OCI-LY7 (cell line): ENCODE data around the gene KCNIP4. TPM values are rescaled to one million over a fixed set of nuclear protein-coding genes. Genes with fewer than 3 reads are reported as not detected.

Source experiments
- BruUV-seq: library from RNA; stranded (reverse); fragments of 400-500 nt; replicated peaks from 2 replicates; lab custom pipeline; 2021; lab: Mats Ljungman, UMichigan
- CTCF ChIA-PET: fragments of 300-600 bp; sonication (Branson Sonifier 250); formaldehyde crosslinking; loops from one replicate; lab custom pipeline; 2022; ENCODE audit warnings: antibody characterized with exemption; ENCODE audit not compliant: unreplicated experiment; lab: Charles Lee
- POLR2A ChIA-PET: fragments of 300-600 bp; sonication (Branson Sonifier 250); formaldehyde crosslinking; loops from one replicate; lab custom pipeline; 2022; ENCODE audit warnings: antibody characterized with exemption; lab: Charles Lee
- DNase-seq: peaks from one replicate; pipeline ENCODE4 v3.0.0-alpha.2; 2015; ENCODE audit warnings: low spot score
- H2AFZ ChIP-seq: fragments of 200-600 bp; sonication (generic), shearing (Covaris generic); 2 replicates; pipeline ENCODE4 v1.6.1; 2014; ENCODE audit warnings: mild to moderate bottlenecking, antibody characterized with exemption, low read length, moderate library complexity
- H3K27ac ChIP-seq: fragments of 200-600 bp; sonication (generic); 2 replicates; pipeline ENCODE4 v1.5.1; 2014; ENCODE audit warnings: mixed run types, low read depth, mild to moderate bottlenecking, moderate library complexity, low read length, inconsistent platforms; ENCODE audit not compliant: poor library complexity, severe bottlenecking
- H3K36me3 ChIP-seq: fragments of 200-600 bp; sonication (generic); 2 replicates; pipeline ENCODE4 v1.6.1; 2014; ENCODE audit warnings: mild to moderate bottlenecking, antibody characterized with exemption, low read length, moderate library complexity, mixed read lengths; ENCODE audit not compliant: insufficient read depth
- H3K4me1 ChIP-seq: fragments of 200-600 bp; sonication (generic); 2 replicates; pipeline ENCODE4 v1.5.1; 2014; ENCODE audit warnings: mild to moderate bottlenecking, low read length; ENCODE audit not compliant: insufficient read depth, poor library complexity, severe bottlenecking
- H3K4me2 ChIP-seq: fragments of 200-600 bp; sonication (generic); 2 replicates; pipeline ENCODE4 v1.6.1; 2014; ENCODE audit warnings: mild to moderate bottlenecking, low read length
- H3K4me3 ChIP-seq: fragments of 200-600 bp; sonication (generic); 2 replicates; pipeline ENCODE4 v1.5.1; 2014; ENCODE audit warnings: mild to moderate bottlenecking, low read depth, low read length; ENCODE audit not compliant: poor library complexity, severe bottlenecking
- H3K79me2 ChIP-seq: fragments of 200-600 bp; sonication (generic); 2 replicates; pipeline ENCODE4 v1.6.1; 2016; ENCODE audit warnings: low read depth, mild to moderate bottlenecking, low read length, moderate library complexity, mixed read lengths; ENCODE audit not compliant: insufficient read depth
- H3K9me2 ChIP-seq: fragments of 200-600 bp; sonication (generic); 2 replicates; pipeline ENCODE4 v1.6.1; 2016; ENCODE audit warnings: mild to moderate bottlenecking, low read length, mixed read lengths; ENCODE audit not compliant: insufficient read depth
- H3K9me3 ChIP-seq: fragments of 200-600 bp; sonication (generic); 2 replicates; pipeline ENCODE4 v1.6.1; 2014; ENCODE audit warnings: mild to moderate bottlenecking, mixed run types, low read length, mixed read lengths
- H4K20me1 ChIP-seq: fragments of 200-600 bp; sonication (generic); 2 replicates; pipeline ENCODE4 v1.6.1; 2014; ENCODE audit warnings: mild to moderate bottlenecking, antibody characterized with exemption, low read length, moderate library complexity, mixed read lengths; ENCODE audit not compliant: insufficient read depth
- CTCF ChIP-seq: fragments of 200-600 bp; sonication (generic); conservative IDR thresholded peaks from 2 replicates; pipeline ENCODE4 v1.5.1; 2014; ENCODE audit warnings: mild to moderate bottlenecking, antibody characterized with exemption, low read length, moderate library complexity, mixed read lengths
- EZH2phosphoT487 ChIP-seq: fragments of 200-600 bp; sonication (generic); IDR thresholded peaks from 2 replicates; pipeline ENCODE4 v1.6.1; 2018; ENCODE audit warnings: low read depth, borderline replicate concordance, mild to moderate bottlenecking, mixed run types, antibody characterized with exemption, low read length, moderate library complexity, mixed read lengths
- intact Hi-C: fragments of 100-400 bp; cut with micrococcal nuclease; formaldehyde crosslinking; loops from one replicate; pipeline ENCODE4 v1.10.0; 2022; ENCODE audit not compliant: unreplicated experiment
- total RNA-seq, 2 experiments: library from RNA; depleted of rRNA in 1 of 2; stranded (reverse); fragments of >200 nt in 1 of 2; shearing (Covaris generic) in 1 of 2; gene quantifications; 2 replicates each; pipeline ENCODE4 v1.2.3, GENCODE V29; 2014 to 2022

KCNIP4 gene
- total RNA-seq, 2 experiments from 2014 or later, result not detected

GRCh38 chr4:21645776-21646175, 302.8 kb downstream of the KCNIP4 start:
- TF ChIP-seq CTCF, result no peak
- no peak for TF ChIP-seq EZH2phosphoT487
- H3K9me3 ChIP-seq, result no peaks in the 10 kb centered on the region

DNA sequence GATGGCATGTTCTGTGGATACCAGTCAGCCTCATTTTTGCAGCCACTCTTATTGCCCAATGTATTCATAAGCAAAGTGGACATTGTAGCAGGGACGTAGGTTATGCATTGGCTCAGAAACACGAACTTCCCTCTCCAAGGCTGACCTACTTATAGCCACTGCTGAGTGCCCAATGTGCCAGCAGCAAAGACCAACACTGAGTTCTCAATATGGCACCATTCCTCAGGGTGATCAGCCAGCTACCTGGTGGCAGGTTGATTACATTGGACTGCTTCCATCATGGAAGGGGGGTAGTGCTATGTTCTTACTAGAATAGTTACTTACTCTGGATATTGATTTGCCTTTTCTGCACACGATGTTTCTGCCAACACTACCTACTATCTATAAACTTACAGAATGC, 306.9 kb downstream of the KCNIP4 start:
- no peak overlapping the region for H3K27ac ChIP-seq
- no peak overlapping the region for H3K4me3 ChIP-seq
- no peaks in the 10 kb centered on the region for H3K4me1 ChIP-seq
- H3K4me2 ChIP-seq, result no peak overlapping the region
- intact Hi-C loops, result no loop called here
- no peak for DNase-seq
- H3K79me2 ChIP-seq, result no peaks in the 10 kb centered on the region
- H2AFZ ChIP-seq, result no peak overlapping the region
- no peaks in the 10 kb centered on the region for H3K9me2 ChIP-seq
- H4K20me1 ChIP-seq, result no peaks in the 10 kb centered on the region
- H3K9me3 ChIP-seq, result no peaks in the 10 kb centered on the region
- no TSS peak for BruUV-seq
- POLR2A ChIA-PET, result no interaction called here
- CTCF ChIA-PET, result no interaction called here
- TF ChIP-seq CTCF, result no peak
- TF ChIP-seq EZH2phosphoT487, result no peak
- no peaks in the 10 kb centered on the region for H3K36me3 ChIP-seq

More at GRCh38 chr4:21645776-21646175, 302.8 kb downstream of the KCNIP4 start:
- no peaks in the 10 kb centered on the region for H3K79me2 ChIP-seq
- H2AFZ ChIP-seq, result no peak overlapping the region
- H3K27ac ChIP-seq, result no peak overlapping the region
- CTCF ChIA-PET, result no interaction called here
- H3K4me1 ChIP-seq, result no peaks in the 10 kb centered on the region
- DNase-seq, result no peak
- no TSS peak for BruUV-seq
- H3K36me3 ChIP-seq, result no peaks in the 10 kb centered on the region
- no peaks in the 10 kb centered on the region for H4K20me1 ChIP-seq
- no peak overlapping the region for H3K4me3 ChIP-seq
- intact Hi-C loops, result no loop called here
- no peaks in the 10 kb centered on the region for H3K9me2 ChIP-seq
- H3K4me2 ChIP-seq, result no peak overlapping the region
- POLR2A ChIA-PET, result no interaction called here

- H3K79me2 ChIP-seq, result no peaks in the 10 kb centered on the region
- no peaks in the 10 kb centered on the region for H3K4me1 ChIP-seq
- no peak overlapping the region for H3K27ac ChIP-seq
- no peak overlapping the region for H3K4me3 ChIP-seq
- H4K20me1 ChIP-seq, result no peaks in the 10 kb centered on the region
- H3K9me3 ChIP-seq, result no peaks in the 10 kb centered on the region
- H3K9me2 ChIP-seq, result no peaks in the 10 kb centered on the region
- no peak overlapping the region for H2AFZ ChIP-seq
- no TSS peak for BruUV-seq
- H3K4me2 ChIP-seq, result no peak overlapping the region
- POLR2A ChIA-PET, result interaction anchor here (0.6 kb wide), 3 partner anchors 9 to 103 kb away, joined by 3 to 6 read pairs (median 3); no protein-coding TSS in a partner anchor
- CTCF ChIA-PET, result no interaction called here
- intact Hi-C loops, result no loop called here
- DNase-seq, result no peak
- no peaks in the 10 kb centered on the region for H3K36me3 ChIP-seq
- TF ChIP-seq CTCF, result no peak
- no peak for TF ChIP-seq EZH2phosphoT487
Measured at GRCh38 chr4:21638171-21638725, 310.3 kb downstream of the KCNIP4 start.
